Measurements from ENCODE around the gene PEX14. TPM values are rescaled to one million over a fixed set of nuclear protein-coding genes. Genes with fewer than 3 reads are reported as not detected.

The PEX14 gene
- total RNA-seq, 1 experiment from 2014 or later, result 21.5 TPM

- Histone ChIP-seq H3K36me3 (peaks cover 17% of the 10 kb centered on the region), H3K27me3 (no peaks in the 10 kb centered on the region), H3K4me3 (no peak overlapping the region), H3K9me3 (no peaks in the 10 kb centered on the region)
- DNase-seq, result peak; percentile 66
Measured at GRCh38 chr1:10540277-10541005, 65.7 kb downstream of the PEX14 start.

- no peaks in the 10 kb centered on the region for H3K9me3 ChIP-seq
- no peak overlapping the region for H3K4me3 ChIP-seq
- H3K36me3 ChIP-seq, result peaks cover 17% of the 10 kb centered on the region
- no peak for DNase-seq
- H3K27me3 ChIP-seq, result no peaks in the 10 kb centered on the region
Measured at GRCh38 chr1:10541286-10541685, 66.5 kb downstream of the PEX14 start.

DNA sequence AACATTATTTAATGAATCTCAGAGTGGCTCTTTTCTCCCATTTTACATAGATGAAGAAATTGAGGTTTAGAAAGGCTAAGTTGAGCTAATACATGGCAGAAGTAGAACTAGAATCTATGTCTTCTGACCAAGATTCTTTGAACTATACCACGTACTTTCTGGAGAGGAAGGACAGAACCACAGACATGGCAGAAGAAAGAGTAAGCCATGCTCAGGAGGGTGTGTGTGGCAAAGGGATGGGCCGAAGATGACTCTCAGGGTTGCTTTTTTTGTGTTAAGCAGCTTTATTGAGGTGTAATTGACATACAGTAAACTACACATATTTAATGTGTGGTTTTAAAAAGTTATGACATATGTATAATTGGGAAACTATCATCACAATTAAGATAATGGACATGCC lies 69.5 kb downstream of the PEX14 start:
- no peak for DNase-seq
- H3K4me3 ChIP-seq, result no peak overlapping the region

DNA sequence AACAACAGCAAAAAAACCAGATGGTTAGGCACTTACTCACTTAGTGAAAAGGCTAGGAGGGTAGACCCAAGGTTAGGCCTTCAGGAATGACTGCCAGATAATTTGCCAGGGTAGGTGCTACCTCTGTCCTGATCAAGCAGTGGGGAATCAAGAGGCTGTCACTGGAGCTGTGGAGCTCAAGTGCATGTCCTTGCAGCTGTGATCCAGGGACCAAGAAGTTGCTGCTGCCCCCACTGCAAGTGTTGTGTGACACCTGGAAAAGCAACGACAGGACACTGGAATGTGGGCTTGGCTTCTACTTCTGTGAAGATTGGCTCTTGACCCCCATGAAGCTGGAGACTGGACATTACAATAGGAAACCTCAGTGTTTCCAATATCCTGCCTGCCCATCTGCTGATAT lies 72.1 kb downstream of the PEX14 start:
- H3K36me3 ChIP-seq, result peaks cover 3% of the 10 kb centered on the region; the same call in 1 of the 2 replicates
- no peaks in the 10 kb centered on the region for H3K9me3 ChIP-seq
- H3K27me3 ChIP-seq, result no peaks in the 10 kb centered on the region
- no peak for DNase-seq
- no peak overlapping the region for H3K4me3 ChIP-seq

More for the DNA sequence above, 69.5 kb downstream of the PEX14 start:
- Histone ChIP-seq H3K27me3 (no peaks in the 10 kb centered on the region), H3K9me3 (no peaks in the 10 kb centered on the region), H3K36me3 (peaks cover 9% of the 10 kb centered on the region; the same call in 1 of the 2 replicates)

- H3K4me3 ChIP-seq, result no peak overlapping the region
- no peaks in the 10 kb centered on the region for H3K9me3 ChIP-seq
- H3K36me3 ChIP-seq, result no peaks in the 10 kb centered on the region; the same call in 1 of the 2 replicates
- H3K27me3 ChIP-seq, result no peaks in the 10 kb centered on the region
- no peak for DNase-seq
Measured at GRCh38 chr1:10549904-10550664, 75.3 kb downstream of the PEX14 start.

- H3K27me3 ChIP-seq, result no peaks in the 10 kb centered on the region
- DNase-seq, result no peak
- no peaks in the 10 kb centered on the region for H3K9me3 ChIP-seq
- no peaks in the 10 kb centered on the region; the same call in 1 of the 2 replicates for H3K36me3 ChIP-seq
- H3K4me3 ChIP-seq, result no peak overlapping the region
Measured at GRCh38 chr1:10553118-10553517, 78.4 kb downstream of the PEX14 start.

- no peaks in the 10 kb centered on the region for H3K27me3 ChIP-seq
- no peaks in the 10 kb centered on the region; the same call in 1 of the 2 replicates for H3K36me3 ChIP-seq
- H3K4me3 ChIP-seq, result no peak overlapping the region
- no peaks in the 10 kb centered on the region for H3K9me3 ChIP-seq
- no peak for DNase-seq
Measured at GRCh38 chr1:10555635-10556429, 81.1 kb downstream of the PEX14 start.

DNA sequence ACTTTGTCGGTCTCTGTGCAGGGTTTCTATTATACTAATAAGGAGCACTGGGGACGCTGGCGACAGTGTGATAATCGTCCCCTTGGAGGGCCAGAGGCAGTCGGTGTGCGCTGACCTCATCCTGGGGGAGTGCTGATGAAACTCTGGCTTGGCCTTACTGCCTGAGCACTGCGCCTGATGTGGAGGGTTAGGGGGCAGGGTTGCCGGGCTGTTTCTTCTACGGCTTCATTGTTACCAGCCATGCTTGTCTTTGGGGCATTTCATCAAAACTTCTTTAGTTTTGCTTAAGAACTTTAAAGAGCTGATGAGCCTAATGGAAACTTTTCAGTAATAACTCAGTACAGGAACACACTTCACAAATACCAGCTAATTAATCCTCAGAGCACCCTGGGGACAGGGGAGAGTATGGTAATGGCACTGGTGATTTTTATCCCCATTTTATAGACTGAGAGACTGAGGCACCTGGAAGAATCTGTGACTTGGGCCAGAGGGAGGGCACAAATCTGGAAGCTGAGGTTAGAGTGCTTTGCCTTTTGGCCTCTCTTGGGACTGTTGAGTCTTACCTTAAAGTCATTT lies 81.8 kb downstream of the PEX14 start:
- Histone ChIP-seq H3K4me3 (no peak overlapping the region), H3K9me3 (no peaks in the 10 kb centered on the region), H3K36me3 (no peaks in the 10 kb centered on the region), H3K27me3 (no peaks in the 10 kb centered on the region)
- no peak for DNase-seq

GRCh38 chr1:10557714-10558113 lies 83.0 kb downstream of the PEX14 start:
- no peaks in the 10 kb centered on the region for H3K36me3 ChIP-seq

DNA sequence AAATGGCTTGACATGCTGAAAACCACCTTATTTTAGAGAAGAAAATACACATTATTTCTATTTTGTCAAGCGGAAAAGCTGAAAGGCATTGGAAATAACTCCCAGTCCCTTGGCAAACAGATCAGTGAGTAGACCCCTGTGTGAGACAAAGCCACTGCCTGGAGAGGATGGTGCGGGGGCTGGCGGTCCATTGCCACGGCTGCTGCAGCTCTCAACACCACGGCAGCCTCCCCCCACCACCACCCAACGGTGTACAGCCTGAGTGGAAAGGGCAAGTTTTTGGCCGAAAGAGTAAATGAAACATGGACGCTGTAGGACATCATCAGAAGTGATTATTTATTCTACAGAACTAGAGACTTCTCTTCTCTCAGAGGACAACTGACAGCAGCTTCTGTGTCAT lies 84.6 kb downstream of the PEX14 start:
- Histone ChIP-seq H3K4me3 (no peak overlapping the region), H3K36me3 (no peaks in the 10 kb centered on the region), H3K27me3 (no peaks in the 10 kb centered on the region), H3K9me3 (no peaks in the 10 kb centered on the region; the same call in 1 of the 2 replicates)
- no peak for DNase-seq

More at GRCh38 chr1:10557714-10558113, 83.0 kb downstream of the PEX14 start:
- Histone ChIP-seq H3K4me3 (no peak overlapping the region), H3K27me3 (no peaks in the 10 kb centered on the region), H3K9me3 (no peaks in the 10 kb centered on the region)
- no peak for DNase-seq

- H3K9me3 ChIP-seq, result no peaks in the 10 kb centered on the region; the same call in 1 of the 2 replicates
- no peaks in the 10 kb centered on the region for H3K27me3 ChIP-seq
- H3K4me3 ChIP-seq, result no peak overlapping the region
- DNase-seq, result no peak
- H3K36me3 ChIP-seq, result no peaks in the 10 kb centered on the region
Measured at GRCh38 chr1:10561497-10561896, 86.7 kb downstream of the PEX14 start.

- Histone ChIP-seq H3K9me3 (no peaks in the 10 kb centered on the region; the same call in 1 of the 2 replicates), H3K36me3 (no peaks in the 10 kb centered on the region)
- DNase-seq, result no peak
Measured at GRCh38 chr1:10561955-10562354, 87.2 kb downstream of the PEX14 start.

GRCh38 chr1:10564063-10564462 lies 89.3 kb downstream of the PEX14 start:
- Histone ChIP-seq H3K9me3 (no peaks in the 10 kb centered on the region; the same call in none of the 2 replicates), H3K36me3 (no peaks in the 10 kb centered on the region; the same call in 1 of the 2 replicates), H3K27me3 (no peaks in the 10 kb centered on the region), H3K4me3 (no peak overlapping the region)
- DNase-seq, result no peak

More at GRCh38 chr1:10561955-10562354, 87.2 kb downstream of the PEX14 start:
- Histone ChIP-seq H3K27me3 (no peaks in the 10 kb centered on the region), H3K4me3 (no peak overlapping the region)

DNA sequence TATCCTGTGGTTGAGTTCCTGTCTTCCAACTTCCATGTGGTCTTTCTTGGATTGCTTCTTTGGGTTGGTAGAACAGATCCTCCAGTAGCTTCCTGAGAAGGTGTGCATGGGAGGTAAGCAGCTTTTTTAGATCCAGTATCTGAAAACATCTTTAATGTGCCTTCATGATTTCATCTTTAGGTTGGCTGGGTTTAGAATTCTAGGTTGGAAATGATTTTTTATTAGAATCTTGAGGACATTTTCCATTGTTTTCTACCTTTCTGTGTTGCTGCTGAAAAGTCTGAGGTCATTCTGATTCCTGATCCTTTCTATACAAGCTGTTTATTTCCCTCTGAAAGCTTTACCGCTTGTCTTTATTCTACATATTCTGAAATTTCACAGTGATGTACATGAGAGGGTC lies 94.8 kb downstream of the PEX14 start:
- H3K9me3 ChIP-seq, result peaks cover 6% of the 10 kb centered on the region
- no peak overlapping the region for H3K4me3 ChIP-seq
- H3K27me3 ChIP-seq, result no peaks in the 10 kb centered on the region
- H3K36me3 ChIP-seq, result peaks cover 3% of the 10 kb centered on the region
- DNase-seq, result no peak

DNA sequence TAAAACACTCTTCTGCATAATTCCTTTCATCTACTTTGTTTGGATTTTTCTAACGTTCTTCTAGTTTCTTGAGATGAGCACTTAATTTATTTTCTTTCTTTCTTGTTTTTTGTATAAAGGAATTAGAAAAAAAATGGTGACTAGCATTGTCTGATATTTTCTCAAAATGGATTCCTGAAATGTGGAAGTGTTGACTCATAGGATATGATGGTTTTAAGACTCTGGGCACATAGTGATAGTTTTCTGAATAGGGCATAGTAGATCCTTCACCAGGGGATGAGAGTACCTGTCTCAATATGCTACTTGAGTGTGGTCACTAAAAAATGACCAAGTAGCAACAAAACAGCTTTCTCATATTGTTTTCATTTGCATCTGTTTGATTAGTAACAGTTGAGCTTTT lies 100.9 kb downstream of the PEX14 start:
- Histone ChIP-seq H3K4me3 (no peak overlapping the region), H3K27me3 (no peaks in the 10 kb centered on the region), H3K9me3 (peaks cover 13% of the 10 kb centered on the region), H3K36me3 (peaks cover 19% of the 10 kb centered on the region)
- DNase-seq, result no peak

GRCh38 chr1:10578070-10578469 lies 103.3 kb downstream of the PEX14 start:
- no peak for DNase-seq
- no peaks in the 10 kb centered on the region for H3K27me3 ChIP-seq

More at GRCh38 chr1:10578070-10578469, 103.3 kb downstream of the PEX14 start:
- Histone ChIP-seq H3K4me3 (no peak overlapping the region), H3K9me3 (peaks cover 15% of the 10 kb centered on the region), H3K36me3 (peaks cover 19% of the 10 kb centered on the region)

Data from MG63 (cell line).